GM06990 (cell line): ENCODE results near the gene PIP5K1B.

Experiments
- DNase-seq: peaks from one replicate; pipeline ENCODE4 v3.0.0-alpha.2; 2011; ENCODE audit not compliant: insufficient read length; ENCODE audit errors: extremely low read depth
- H3K27me3 ChIP-seq: replicated peaks from 2 replicates; pipeline ENCODE4 v1.6.0; 2011; ENCODE audit warnings: low read length; ENCODE audit not compliant: control insufficient read depth, insufficient read depth
- H3K36me3 ChIP-seq: 2 replicates; pipeline ENCODE4 v1.5.1; 2011; ENCODE audit warnings: low read length; ENCODE audit not compliant: control insufficient read depth, insufficient read depth
- H3K4me3 ChIP-seq: replicated peaks from 2 replicates; pipeline ENCODE4 v1.5.1; 2011; ENCODE audit warnings: low read depth, mild to moderate bottlenecking, control low read depth, low read length
- TF ChIP-seq, protein P1 (sequence below): IDR thresholded peaks from 2 replicates; pipeline ENCODE4 v1.5.1; 2011; ENCODE audit warnings: low read length, control low read depth, mild to moderate bottlenecking, inconsistent platforms; ENCODE audit not compliant: insufficient read depth, poor library complexity, severe bottlenecking

The PIP5K1B gene

GRCh38 chr9:68741234-68741633 lies 36.2 kb downstream of the PIP5K1B start:
- DNase-seq: no peak
- H3K36me3 ChIP-seq: no peaks in the 10 kb centered on the region
- no peaks in the 10 kb centered on the region for H3K27me3 ChIP-seq
- no peak overlapping the region for H3K4me3 ChIP-seq
- TF ChIP-seq, protein P1, sequence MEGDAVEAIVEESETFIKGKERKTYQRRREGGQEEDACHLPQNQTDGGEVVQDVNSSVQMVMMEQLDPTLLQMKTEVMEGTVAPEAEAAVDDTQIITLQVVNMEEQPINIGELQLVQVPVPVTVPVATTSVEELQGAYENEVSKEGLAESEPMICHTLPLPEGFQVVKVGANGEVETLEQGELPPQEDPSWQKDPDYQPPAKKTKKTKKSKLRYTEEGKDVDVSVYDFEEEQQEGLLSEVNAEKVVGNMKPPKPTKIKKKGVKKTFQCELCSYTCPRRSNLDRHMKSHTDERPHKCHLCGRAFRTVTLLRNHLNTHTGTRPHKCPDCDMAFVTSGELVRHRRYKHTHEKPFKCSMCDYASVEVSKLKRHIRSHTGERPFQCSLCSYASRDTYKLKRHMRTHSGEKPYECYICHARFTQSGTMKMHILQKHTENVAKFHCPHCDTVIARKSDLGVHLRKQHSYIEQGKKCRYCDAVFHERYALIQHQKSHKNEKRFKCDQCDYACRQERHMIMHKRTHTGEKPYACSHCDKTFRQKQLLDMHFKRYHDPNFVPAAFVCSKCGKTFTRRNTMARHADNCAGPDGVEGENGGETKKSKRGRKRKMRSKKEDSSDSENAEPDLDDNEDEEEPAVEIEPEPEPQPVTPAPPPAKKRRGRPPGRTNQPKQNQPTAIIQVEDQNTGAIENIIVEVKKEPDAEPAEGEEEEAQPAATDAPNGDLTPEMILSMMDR: no peak

DNA sequence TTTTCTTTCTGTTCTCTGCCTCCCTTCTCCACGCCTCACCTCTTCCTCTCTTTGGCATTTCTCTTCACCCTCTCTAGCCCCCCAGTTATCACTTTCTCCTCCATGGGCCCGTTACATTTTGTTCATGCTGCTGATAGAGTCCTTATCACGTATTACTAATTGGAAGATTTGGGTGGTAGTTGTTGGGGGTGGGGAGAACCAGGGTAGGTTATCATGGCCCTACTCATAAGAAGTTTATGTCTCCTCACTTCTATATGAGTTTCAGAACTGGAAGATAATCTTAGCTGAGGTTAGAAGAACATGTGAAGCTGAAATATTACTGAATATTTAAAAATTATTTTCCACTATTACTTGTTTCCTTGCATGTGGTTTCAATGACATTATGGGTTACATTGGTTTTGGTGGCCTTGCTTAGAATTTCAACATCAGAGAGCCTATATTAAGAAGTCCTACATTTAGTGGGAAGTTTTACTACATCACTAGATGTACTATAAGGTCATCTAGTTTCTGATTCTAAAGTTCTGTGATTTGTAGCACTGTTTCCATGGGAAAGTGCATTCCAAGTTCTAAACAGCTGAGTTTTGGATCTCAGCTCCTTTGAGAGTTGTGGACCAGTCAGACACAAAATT lies 36.8 kb downstream of the PIP5K1B start:
- H3K27me3 ChIP-seq: no peaks in the 10 kb centered on the region
- H3K4me3 ChIP-seq: no peak overlapping the region
- no peaks in the 10 kb centered on the region; the same call in 1 of the 2 replicates for H3K36me3 ChIP-seq
- TF ChIP-seq, protein P1: no peak
- no peak for DNase-seq

DNA sequence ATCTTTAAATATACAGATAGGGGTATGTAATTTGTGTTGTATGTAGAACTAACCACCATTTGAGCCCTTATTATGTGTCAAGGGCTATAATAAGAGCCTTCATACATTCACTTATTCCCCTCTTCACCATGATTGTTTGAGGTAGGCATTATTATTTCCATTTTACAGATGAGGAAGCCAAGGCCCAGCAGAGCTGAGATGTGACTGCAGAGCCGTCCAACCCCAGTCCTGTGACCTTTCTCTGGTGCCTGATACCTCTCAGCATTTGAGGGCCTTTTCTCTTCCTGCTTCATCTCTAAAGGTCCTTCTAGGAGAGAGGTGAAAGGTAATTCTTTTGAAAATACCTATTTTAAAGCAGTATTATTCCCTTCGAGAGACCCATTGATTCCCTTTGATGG lies 37.3 kb downstream of the PIP5K1B start:
- no peak for DNase-seq
- no peak overlapping the region for H3K4me3 ChIP-seq
- no peaks in the 10 kb centered on the region; the same call in 1 of the 2 replicates for H3K36me3 ChIP-seq
- TF ChIP-seq, protein P1: no peak
- no peaks in the 10 kb centered on the region for H3K27me3 ChIP-seq

GRCh38 chr9:68744426-68744825 lies 39.4 kb downstream of the PIP5K1B start:
- no peak for DNase-seq
- no peaks in the 10 kb centered on the region; the same call in 1 of the 2 replicates for H3K36me3 ChIP-seq
- TF ChIP-seq, protein P1: no peak
- H3K27me3 ChIP-seq: no peaks in the 10 kb centered on the region
- no peak overlapping the region for H3K4me3 ChIP-seq

GRCh38 chr9:68746525-68746924 lies 41.5 kb downstream of the PIP5K1B start:
- TF ChIP-seq, protein P1: no peak
- H3K4me3 ChIP-seq: no peak overlapping the region

More at GRCh38 chr9:68746525-68746924, 41.5 kb downstream of the PIP5K1B start:
- Histone ChIP-seq H3K36me3 (no peaks in the 10 kb centered on the region; the same call in 1 of the 2 replicates), H3K27me3 (no peaks in the 10 kb centered on the region)
- no peak for DNase-seq
